ENCODE results near the gene MACF1.

MACF1 gene

GRCh38 chr1:39297551-39297950, 93.1 kb downstream of the MACF1 start:
- DNase-seq (ENCODE audit: low read depth), result no peak

DNA sequence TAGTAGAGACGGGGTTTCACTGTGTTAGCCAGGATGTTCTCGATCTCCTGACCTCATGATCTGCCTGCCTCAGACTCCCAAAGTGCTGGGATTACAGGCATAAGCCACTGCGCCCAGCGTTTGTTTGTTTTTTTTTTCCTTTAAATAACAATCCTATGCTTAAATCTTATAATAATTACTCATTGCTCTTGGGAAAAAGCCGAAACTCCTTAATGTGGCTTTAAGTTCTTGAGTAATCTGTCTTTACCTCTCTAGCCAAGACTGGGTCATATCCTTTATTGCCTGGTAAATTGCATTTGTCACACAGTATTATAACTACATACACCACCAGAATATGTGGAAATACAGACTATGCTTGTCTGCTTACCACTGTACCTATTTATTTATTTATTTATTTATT, 97.1 kb downstream of the MACF1 start:
- DNase-seq (ENCODE audit: low read depth), result no peak

GRCh38 chr1:39305555-39305954, 101.1 kb downstream of the MACF1 start:
- DNase-seq (ENCODE audit: low read depth), result no peak

DNA sequence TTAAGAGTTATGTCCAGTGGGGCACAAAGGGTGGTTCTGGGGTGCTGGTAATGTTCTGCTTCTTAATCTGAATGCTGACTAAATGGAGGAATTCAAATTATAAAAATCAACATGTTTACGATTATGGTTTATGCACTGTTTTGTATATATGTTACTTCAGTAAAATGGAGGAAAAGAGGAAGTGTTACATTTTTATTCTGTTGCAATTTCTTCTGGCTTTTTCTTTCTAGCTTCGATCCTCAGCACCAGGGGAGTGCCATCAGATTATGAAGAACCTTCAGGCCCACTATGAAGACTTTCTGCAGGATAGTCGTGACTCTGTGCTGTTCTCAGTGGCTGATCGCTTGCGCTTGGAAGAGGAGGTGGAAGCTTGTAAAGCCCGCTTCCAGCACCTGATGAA, 105.5 kb downstream of the MACF1 start:
- no peak for DNase-seq (ENCODE audit: low read depth)

DNA sequence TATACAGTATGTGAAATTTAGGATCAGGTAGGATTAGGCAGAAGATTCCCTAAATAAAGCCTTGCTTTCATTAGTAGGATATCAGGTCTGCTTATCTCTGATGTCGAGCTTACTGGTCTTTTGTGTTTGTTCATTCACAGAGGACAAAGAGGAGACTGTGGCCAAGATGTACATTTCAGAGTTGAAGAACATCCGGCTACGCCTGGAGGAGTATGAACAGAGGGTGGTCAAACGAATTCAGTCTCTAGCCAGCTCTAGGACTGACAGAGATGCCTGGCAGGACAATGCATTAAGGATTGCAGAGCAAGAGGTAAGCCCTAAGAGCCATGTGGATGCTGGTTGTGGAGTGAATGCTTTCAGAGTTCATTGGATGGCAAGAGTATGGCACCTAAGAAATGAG, 106.2 kb downstream of the MACF1 start:
- no peak for DNase-seq (ENCODE audit: low read depth)

GRCh38 chr1:39317111-39317510, 112.6 kb downstream of the MACF1 start:
- no peak for DNase-seq (ENCODE audit: low read depth)

- DNase-seq (ENCODE audit: low read depth), result no peak
Observed at GRCh38 chr1:39317910-39318633, 113.6 kb downstream of the MACF1 start.

DNA sequence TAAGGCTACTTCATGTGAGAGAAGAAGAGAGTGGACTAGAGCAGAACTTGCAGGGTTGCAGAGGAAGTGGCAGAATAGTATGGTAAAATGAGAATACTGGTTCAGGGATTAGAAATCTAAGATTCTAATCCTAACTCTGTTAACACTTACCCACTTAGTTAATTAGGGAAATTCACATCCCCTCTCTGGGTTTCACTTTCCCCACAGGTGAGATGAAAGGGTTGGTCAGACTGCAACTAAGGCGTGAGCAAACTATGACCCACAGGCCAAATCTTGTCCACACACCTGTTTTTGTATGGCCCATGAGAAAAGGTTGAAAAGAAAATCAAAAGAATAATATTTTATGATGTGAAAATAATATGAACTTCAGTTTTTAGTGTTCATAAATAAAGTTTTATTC, 117.5 kb downstream of the MACF1 start:
- no peak for DNase-seq (ENCODE audit: low read depth)

DNA sequence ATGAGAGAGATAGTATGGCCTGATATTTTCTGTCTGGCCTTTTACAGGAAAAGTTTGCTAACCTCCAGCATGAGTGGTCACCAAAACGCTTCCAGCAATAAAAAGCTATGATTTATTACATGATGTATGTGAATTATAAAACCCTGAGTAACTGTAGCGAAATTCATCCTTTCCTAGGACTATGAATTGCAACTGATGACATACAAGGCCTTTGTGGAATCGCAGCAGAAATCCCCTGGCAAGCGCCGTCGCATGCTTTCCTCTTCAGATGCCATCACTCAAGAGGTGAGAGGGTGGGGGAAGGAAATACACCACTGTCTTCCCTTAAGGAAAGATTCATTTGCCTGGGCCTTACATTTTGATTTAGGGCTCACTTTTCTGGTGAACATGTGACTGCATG, 117.9 kb downstream of the MACF1 start:
- DNase-seq (ENCODE audit: low read depth), result no peak

DNA sequence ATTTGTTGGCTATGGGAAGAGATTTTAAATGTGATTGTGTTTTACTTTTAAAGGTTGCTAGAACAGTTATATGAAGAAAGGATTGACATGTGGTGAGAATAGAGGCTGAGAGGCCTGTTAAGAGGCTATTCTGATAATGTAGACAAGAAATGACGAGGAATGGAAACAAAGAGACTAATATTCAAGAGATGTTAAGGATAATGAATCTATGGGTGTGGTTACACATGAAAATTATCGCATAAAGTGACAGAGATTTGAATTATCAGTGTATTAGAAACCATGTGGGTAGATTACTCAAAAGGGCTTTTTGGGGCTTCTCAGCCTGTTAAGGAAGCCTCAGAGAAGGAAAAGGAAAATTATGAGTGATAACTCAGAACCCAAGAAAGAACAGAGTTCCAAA, 120.4 kb downstream of the MACF1 start:
- no peak for DNase-seq (ENCODE audit: low read depth)

- DNase-seq (ENCODE audit: low read depth), result no peak
Observed at GRCh38 chr1:39326836-39327235, 122.3 kb downstream of the MACF1 start.

DNA sequence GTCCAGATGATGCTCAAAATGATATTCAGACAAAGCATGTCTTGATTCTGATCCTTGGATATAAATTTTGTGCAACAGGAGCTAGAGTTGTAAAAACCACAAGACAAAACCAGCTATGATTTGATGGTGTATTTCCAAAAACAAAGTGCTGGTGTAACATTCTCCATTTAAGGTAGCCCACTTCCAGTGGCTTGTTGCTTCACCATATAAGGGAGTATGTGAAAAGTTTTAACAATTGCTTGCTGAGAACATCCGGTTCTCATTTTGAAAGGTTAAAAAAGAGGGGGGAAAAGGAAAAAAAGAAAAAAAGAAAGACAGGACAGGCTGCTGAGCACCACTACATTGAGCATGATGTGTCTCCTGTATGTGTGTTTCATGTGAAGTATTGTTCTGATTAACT, 123.6 kb downstream of the MACF1 start:
- no peak for DNase-seq (ENCODE audit: low read depth)

GRCh38 chr1:39328586-39329121, 124.2 kb downstream of the MACF1 start:
- no peak for DNase-seq (ENCODE audit: low read depth)

GRCh38 chr1:39331647-39332046, 127.2 kb downstream of the MACF1 start:
- DNase-seq (ENCODE audit: low read depth), result no peak

DNA sequence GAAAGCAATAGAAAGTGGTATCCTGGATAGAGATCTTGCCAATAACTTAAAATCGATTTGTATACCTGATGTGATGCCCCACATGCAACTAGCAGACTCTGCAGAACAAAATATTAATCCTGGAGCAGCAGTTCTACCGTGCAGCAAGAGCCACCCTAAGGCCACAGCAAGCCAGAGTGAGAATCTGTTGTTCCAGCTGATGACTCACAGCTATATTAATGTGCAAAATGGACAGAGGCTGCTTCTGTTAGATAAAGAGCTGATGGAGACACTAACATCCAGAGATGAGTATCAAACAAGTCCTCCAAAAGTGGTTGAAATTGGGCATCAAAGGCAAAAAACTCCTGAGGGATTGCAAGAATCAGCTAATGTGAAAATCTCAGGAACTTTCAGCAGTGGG, 127.8 kb downstream of the MACF1 start:
- DNase-seq (ENCODE audit: low read depth), result no peak

GRCh38 chr1:39332828-39333227, 128.3 kb downstream of the MACF1 start:
- DNase-seq (ENCODE audit: low read depth), result no peak

DNA sequence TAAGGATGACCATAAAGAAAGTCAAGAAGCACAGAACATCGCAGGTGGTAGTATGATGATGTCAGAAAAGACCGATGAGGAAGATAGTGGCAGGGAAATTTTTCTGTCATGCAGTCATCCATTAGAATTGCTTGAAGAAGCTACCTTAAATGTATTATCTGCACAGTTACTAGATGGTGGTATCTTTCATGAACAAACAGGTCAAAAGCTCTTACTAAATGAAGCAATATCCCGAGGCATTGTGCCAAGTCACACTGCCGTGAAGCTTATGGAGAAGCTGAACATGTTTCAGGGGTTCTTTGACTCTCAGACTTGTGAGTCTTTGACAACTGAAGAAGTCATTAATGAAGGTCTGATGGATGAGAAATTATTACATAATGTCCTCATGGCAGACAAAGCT, 128.8 kb downstream of the MACF1 start:
- DNase-seq (ENCODE audit: low read depth), result no peak

DNA sequence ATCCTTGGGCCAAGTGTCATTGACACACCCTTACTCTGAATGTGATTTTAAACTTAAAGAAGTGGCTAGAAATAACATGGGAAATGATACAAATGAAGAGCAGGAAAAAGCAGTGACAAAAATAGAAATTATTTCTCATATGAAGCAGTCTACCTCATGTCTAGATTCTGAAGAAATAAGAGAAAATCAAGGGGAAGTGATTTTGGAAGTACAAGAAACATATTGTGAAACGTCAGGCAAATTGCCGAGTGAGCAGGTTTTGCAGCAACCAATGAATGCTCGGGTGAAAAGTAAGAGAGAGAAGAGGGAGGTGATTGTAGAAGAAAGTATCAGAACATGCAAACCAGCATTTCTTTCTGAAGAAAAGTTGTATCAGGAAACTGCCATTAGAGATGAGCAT, 130.7 kb downstream of the MACF1 start:
- no peak for DNase-seq (ENCODE audit: low read depth)

DNA sequence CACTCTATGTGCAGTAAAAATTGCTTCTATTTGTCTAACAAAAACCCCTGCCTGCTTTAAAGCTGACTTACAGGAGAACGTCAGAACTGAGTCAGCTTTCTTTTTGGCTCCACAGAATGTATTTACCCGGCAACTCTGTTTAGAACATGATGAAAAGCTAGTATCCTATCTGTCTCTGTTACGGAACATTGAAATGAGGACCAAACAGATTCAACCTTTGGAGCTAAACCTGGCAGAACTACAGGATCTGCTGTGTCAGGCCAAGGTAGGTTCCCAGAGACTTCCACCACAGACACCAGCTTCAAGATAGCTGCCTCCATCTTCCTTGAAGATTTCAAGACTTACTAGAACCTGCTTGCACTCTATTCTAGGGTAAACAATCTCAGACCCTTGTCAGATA, 132.6 kb downstream of the MACF1 start:
- DNase-seq (ENCODE audit: low read depth), result no peak

DNA sequence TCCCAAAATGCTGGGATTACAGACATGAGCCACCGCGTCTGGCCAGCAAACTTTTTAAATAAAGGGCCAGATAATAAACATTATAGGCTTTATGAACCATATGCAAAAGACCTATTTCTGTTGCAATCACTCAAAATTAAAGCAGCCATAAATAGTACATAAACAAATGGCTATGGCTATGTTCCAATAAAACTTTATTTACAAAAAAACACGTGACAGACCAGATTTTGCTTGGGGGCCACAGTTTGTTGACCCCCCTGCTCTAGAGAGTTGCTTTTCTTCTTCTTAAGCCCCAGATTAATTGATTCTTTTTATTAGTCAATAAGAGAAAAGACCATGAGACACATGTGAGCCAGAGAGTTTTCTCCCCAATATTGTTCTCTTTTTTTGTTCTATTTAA, 138.3 kb downstream of the MACF1 start:
- DNase-seq (ENCODE audit: low read depth), result no peak

- DNase-seq (ENCODE audit: low read depth), result no peak
Observed at GRCh38 chr1:39344394-39345154, 140.1 kb downstream of the MACF1 start.

GRCh38 chr1:39346872-39347271, 142.4 kb downstream of the MACF1 start:
- DNase-seq (ENCODE audit: low read depth), result no peak

DNA sequence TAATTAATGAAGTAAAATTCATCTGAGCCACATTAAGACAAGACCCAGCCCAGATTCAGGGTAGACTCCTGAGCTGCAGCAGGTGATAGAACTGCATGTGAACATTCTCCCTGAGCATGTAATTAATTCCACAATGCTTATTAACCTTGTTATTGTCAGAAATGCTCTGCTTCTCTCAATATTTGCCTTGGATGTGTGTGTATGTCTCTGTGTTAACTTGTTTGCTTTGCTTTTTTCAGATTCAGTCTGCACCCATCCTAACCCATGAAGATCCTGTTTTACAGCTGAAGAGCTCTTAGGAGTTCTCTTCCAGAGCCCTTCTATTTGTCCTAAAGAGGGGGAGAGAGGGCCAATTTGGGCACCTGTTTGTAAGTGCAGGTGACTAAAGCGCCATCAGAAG, 143.8 kb downstream of the MACF1 start:
- DNase-seq (ENCODE audit: low read depth), result no peak

GRCh38 chr1:39352881-39353280, 148.4 kb downstream of the MACF1 start:
- DNase-seq (ENCODE audit: low read depth), result no peak

Data from activated T-helper 9 cell treated with anti-CD3 and anti-CD28 coated beads, Interleukin-2, amount 50 U/mL, for 16 hours (primary cell).